H1 (cell line): Measurements from ENCODE around the gene WDR75. TPM values are rescaled to one million over a fixed set of nuclear protein-coding genes. Genes with fewer than 3 reads are reported as not detected.

Experiments
- CTCF ChIA-PET: fragments of 300-600 bp; sonication (Branson Sonifier 250); formaldehyde crosslinking; loops from one replicate; lab custom pipeline; 2021; ENCODE audit not compliant: partially characterized antibody; lab: Charles Lee
- POLR2A ChIA-PET: fragments of 300-600 bp; sonication (Branson Sonifier 250); formaldehyde crosslinking; loops from one replicate; lab custom pipeline; 2021; ENCODE audit warnings: inconsistent platforms; ENCODE audit not compliant: partially characterized antibody; lab: Charles Lee
- DNase-seq, 2 experiments: peaks; one replicate each; pipeline versions ENCODE4 v3.0.0 to v3.0.0-alpha.2; 2010 to 2022; ENCODE audit warnings: low spot score in 2 of 2, low read depth in 1 of 2, mixed read lengths in 1 of 2
- FAIRE-seq: peaks from 2 replicates; lab custom pipeline; 2011; peaks lifted over from hg19 to GRCh38; lab: Jason Lieb, UNC
- H2AFZ ChIP-seq: 2 replicates; pipeline ENCODE4 v1.8.1; 2012; ENCODE audit warnings: low read length, inconsistent platforms
- H2AK5ac ChIP-seq: 2 replicates; pipeline ENCODE4 v1.6.1; 2013; ENCODE audit warnings: low read depth, low read length
- H2BK120ac ChIP-seq: replicated peaks from 2 replicates; pipeline ENCODE3; 2013; ENCODE audit warnings: low read depth, low read length, inconsistent platforms
- H2BK12ac ChIP-seq: 2 replicates; pipeline ENCODE4 v1.6.1; 2013; ENCODE audit warnings: low read depth, low read length
- H2BK15ac ChIP-seq: 2 replicates; pipeline ENCODE4 v1.6.1; 2013; ENCODE audit warnings: low read length
- H2BK20ac ChIP-seq: 2 replicates; pipeline ENCODE4 v1.6.1; 2013; ENCODE audit warnings: low read length
- H2BK5ac ChIP-seq: 2 replicates; pipeline ENCODE4 v1.6.1; 2013; ENCODE audit warnings: low read depth, low read length
- H3K14ac ChIP-seq: 2 replicates; pipeline ENCODE4 v1.6.1; 2013; ENCODE audit warnings: inconsistent platforms; ENCODE audit not compliant: insufficient read length
- H3K18ac ChIP-seq: 2 replicates; pipeline ENCODE4 v1.6.1; 2013; ENCODE audit warnings: low read length; ENCODE audit errors: extremely low read depth
- H3K23ac ChIP-seq: 2 replicates; pipeline ENCODE4 v1.6.1; 2013; ENCODE audit warnings: inconsistent platforms; ENCODE audit not compliant: insufficient read length
- H3K23me2 ChIP-seq: 2 replicates; pipeline ENCODE4 v1.6.1; 2013; ENCODE audit warnings: low read depth, low read length
- H3K27ac ChIP-seq: 2 replicates; pipeline ENCODE4 v1.6.1; 2011; ENCODE audit warnings: low read depth, low read length, inconsistent platforms
- H3K27me3 ChIP-seq, 4 experiments: replicated peaks in 1 of 4; 1 replicate in 1 of 4; 2 replicates in 3 of 4; pipeline versions ENCODE4 v1.6.1 to v1.8.1; 2011 to 2013; ENCODE audit warnings: low read length in 3 of 4, mild to moderate bottlenecking in 3 of 4, inconsistent platforms in 2 of 4, mixed read lengths in 2 of 4, moderate library complexity in 1 of 4; ENCODE audit not compliant: control insufficient read depth in 3 of 4, insufficient read depth in 3 of 4; ENCODE audit errors: extremely low read depth in 1 of 4
- H3K36me3 ChIP-seq, 4 experiments: 2 replicates each; pipeline versions ENCODE4 v1.6.1 to v1.8.1; 2011 to 2013; ENCODE audit warnings: mild to moderate bottlenecking in 4 of 4, low read length in 3 of 4, moderate library complexity in 2 of 4, control low read depth in 1 of 4, inconsistent platforms in 1 of 4; ENCODE audit not compliant: insufficient read depth in 4 of 4, control insufficient read depth in 2 of 4
- H3K4ac ChIP-seq: replicated peaks from 2 replicates; pipeline ENCODE3; 2013; ENCODE audit warnings: low read length, low read depth, mixed read lengths, inconsistent platforms; ENCODE audit not compliant: insufficient read length
- H3K4me1 ChIP-seq, 4 experiments: replicated peaks in 1 of 4; 1 replicate in 1 of 4; 2 replicates in 3 of 4; pipeline versions ENCODE4 v1.6.1 to v1.8.1; 2011 to 2013; ENCODE audit warnings: low read length in 3 of 4, inconsistent platforms in 2 of 4, mixed read lengths in 1 of 4; ENCODE audit not compliant: insufficient read depth in 4 of 4, control insufficient read depth in 3 of 4
- H3K4me2 ChIP-seq, 2 experiments: 2 replicates each; pipeline versions ENCODE4 v1.6.1 to v1.8.1; 2011 to 2013; ENCODE audit warnings: low read depth in 2 of 2, low read length in 2 of 2, control low read depth in 1 of 2, inconsistent platforms in 1 of 2, mild to moderate bottlenecking in 1 of 2; ENCODE audit not compliant: insufficient read depth in 1 of 2
- H3K4me3 ChIP-seq, 4 experiments: fragments of 200-600, 300-600 bp in 1 of 4; sonication (generic), shearing (Covaris generic), sonication (Bioruptor Twin) in 1 of 4; 2 replicates each; pipeline versions ENCODE4 v1.5.1 to v1.8.1; 2011 to 2016; ENCODE audit warnings: low read length in 4 of 4, low read depth in 3 of 4, control low read depth in 2 of 4, inconsistent platforms in 2 of 4, mild to moderate bottlenecking in 2 of 4, mixed read lengths in 1 of 4, moderate library complexity in 1 of 4; ENCODE audit not compliant: insufficient read depth in 2 of 4; ENCODE audit errors: extremely low read depth in 1 of 4
- H3K56ac ChIP-seq: replicated peaks from 2 replicates; pipeline ENCODE3; 2013; ENCODE audit warnings: low read depth, mild to moderate bottlenecking, mixed read lengths, low read length, inconsistent platforms; ENCODE audit not compliant: insufficient read length
- H3K79me1 ChIP-seq: 2 replicates; pipeline ENCODE4 v1.6.1; 2013; ENCODE audit warnings: low read depth, low read length, control low read depth
- H3K79me2 ChIP-seq, 2 experiments: 2 replicates each; pipeline versions ENCODE4 v1.6.1 to v1.8.1; 2012 to 2013; ENCODE audit warnings: low read length in 2 of 2, mild to moderate bottlenecking in 2 of 2, inconsistent platforms in 1 of 2; ENCODE audit not compliant: insufficient read depth in 2 of 2, control insufficient read depth in 1 of 2
- H3K9ac ChIP-seq, 4 experiments: replicated peaks in 1 of 4; 1 replicate in 1 of 4; 2 replicates in 3 of 4; pipeline versions ENCODE4 v1.6.1 to v1.8.1; 2011 to 2013; ENCODE audit warnings: low read depth in 3 of 4, low read length in 3 of 4, control low read depth in 2 of 4, mild to moderate bottlenecking in 2 of 4, moderate library complexity in 2 of 4, inconsistent platforms in 1 of 4; ENCODE audit errors: extremely low read depth in 1 of 4
- H3K9me3 ChIP-seq, 2 experiments: 2 replicates each; pipeline versions ENCODE4 v1.6.1 to v1.8.1; 2012 to 2013; ENCODE audit warnings: mild to moderate bottlenecking in 2 of 2, moderate library complexity in 2 of 2, control low read depth in 1 of 2, inconsistent platforms in 1 of 2, low read depth in 1 of 2, low read length in 1 of 2, mixed read lengths in 1 of 2; ENCODE audit not compliant: insufficient read depth in 2 of 2
- H4K20me1 ChIP-seq, 2 experiments: replicated peaks in 1 of 2; 2 replicates each; pipeline versions ENCODE3 to v1.8.1; 2011 to 2013; ENCODE audit warnings: inconsistent platforms in 2 of 2, low read length in 2 of 2, mild to moderate bottlenecking in 1 of 2; ENCODE audit not compliant: insufficient read depth in 2 of 2, control insufficient read depth in 1 of 2
- H4K5ac ChIP-seq: 2 replicates; pipeline ENCODE4 v1.6.1; 2013; ENCODE audit warnings: low read length, low read depth, mixed read lengths, inconsistent platforms; ENCODE audit not compliant: insufficient read length
- H4K8ac ChIP-seq: 2 replicates; pipeline ENCODE4 v1.8.0; 2013; ENCODE audit warnings: mild to moderate bottlenecking, moderate library complexity, low read length, inconsistent platforms; ENCODE audit not compliant: insufficient read depth; ENCODE audit errors: extremely low read depth
- H4K91ac ChIP-seq: replicated peaks from 2 replicates; pipeline ENCODE3; 2013; ENCODE audit warnings: low read length, mixed read lengths, inconsistent platforms; ENCODE audit not compliant: insufficient read length
- CBX8 ChIP-seq: fragments of 300-800, 300-1000 bp; sonication (generic); IDR thresholded peaks from 2 replicates; pipeline ENCODE4 v1.7.1; 2016; ENCODE audit warnings: low read depth, low read length, borderline replicate concordance
- FOSL1 ChIP-seq: IDR thresholded peaks from 2 replicates; pipeline ENCODE4 v1.6.1; 2011; ENCODE audit warnings: mild to moderate bottlenecking, low read depth, low read length, moderate library complexity; ENCODE audit not compliant: insufficient read depth
- HDAC6 ChIP-seq: IDR thresholded peaks from one replicate; pipeline ENCODE4 v1.7.1; 2012; ENCODE audit warnings: low read depth, mild to moderate bottlenecking, inconsistent platforms, low read length, moderate library complexity
- KDM4A ChIP-seq: IDR thresholded peaks from one replicate; pipeline ENCODE4 v1.7.1; 2012; ENCODE audit warnings: low read depth, mild to moderate bottlenecking, moderate library complexity, low read length, inconsistent platforms; ENCODE audit not compliant: severe bottlenecking
- RNF2 ChIP-seq: fragments of 200-900, 300-1000 bp; sonication (generic); IDR thresholded peaks from 2 replicates; pipeline ENCODE4 v1.7.1; 2016; ENCODE audit warnings: borderline replicate concordance, low read depth, mild to moderate bottlenecking, antibody characterized with exemption, low read length; ENCODE audit not compliant: poor library complexity, severe bottlenecking; ENCODE audit errors: missing control alignments
- YY1 ChIP-seq: IDR thresholded peaks from 2 replicates; pipeline ENCODE4 v1.6.1; 2011; ENCODE audit warnings: low read depth, mild to moderate bottlenecking, low read length
- WGBS, 2 experiments: shearing (Covaris generic) in 1 of 2; methylation state at CpG; one replicate each; pipeline versions ENCODE4 v1.1.6 to v1.1.7; 2013 to 2015; ENCODE audit warnings: low lambda C conversion rate in 2 of 2, mixed read lengths in 2 of 2, inconsistent platforms in 1 of 2, low coverage in 1 of 2, missing lambda C conversion rate in 1 of 2; ENCODE audit not compliant: insufficient replicate concordance in 2 of 2, insufficient coverage in 1 of 2, insufficient read length in 1 of 2; ENCODE audit errors: extremely low coverage in 1 of 2, missing lambda C conversion rate in 1 of 2; 5-methylcytosine and 5-hydroxymethylcytosine counted together
- polyA plus RNA-seq, 7 experiments: library from polyadenylated mRNA; depleted of rRNA in 3 of 7; stranded (reverse) in 5 of 7; unstranded in 2 of 7; fragments of >200 nt in 5 of 7; fragments of 200-250 nt in 2 of 7; gene quantifications; 1 replicate in 5 of 7; 2 replicates in 1 of 7; 4 replicates in 1 of 7; pipeline versions ENCODE4 v1.2.1 to v1.2.3, GENCODE V29; 2011 to 2013; ENCODE audit warnings: missing spikeins in 2 of 7, mixed read lengths in 2 of 7
- total RNA-seq: library from RNA; stranded (reverse); fragmentation: NEBNext Ultra II Directional; extraction: Animal tissue kit (Norgen Biotek cat#: 25700); gene quantifications from 2 replicates; pipeline ENCODE4 v1.2.1, GENCODE V29; 2021
- TF ChIP-seq, protein P1 (sequence below): IDR thresholded peaks from 2 replicates; pipeline ENCODE4 v1.6.1; 2012; ENCODE audit warnings: low read length, inconsistent platforms
- TF ChIP-seq, protein P2 (sequence below), 3 experiments: IDR thresholded peaks; 1 replicate in 2 of 3; 2 replicates in 1 of 3; pipeline versions ENCODE4 v1.5.1 to v1.6.1; 2011; ENCODE audit warnings: low read length in 3 of 3, mild to moderate bottlenecking in 3 of 3, inconsistent platforms in 2 of 3, low read depth in 1 of 3, moderate library complexity in 1 of 3; ENCODE audit not compliant: insufficient read depth in 1 of 3; ENCODE audit errors: control extremely low read depth in 1 of 3

Gene WDR75
- total and polyA plus RNA-seq, 2 of the 8 experiments (the other 6 are each of a cell fraction or from before 2014, with no cell fraction given), result 26.9 to 77.1 TPM

DNA sequence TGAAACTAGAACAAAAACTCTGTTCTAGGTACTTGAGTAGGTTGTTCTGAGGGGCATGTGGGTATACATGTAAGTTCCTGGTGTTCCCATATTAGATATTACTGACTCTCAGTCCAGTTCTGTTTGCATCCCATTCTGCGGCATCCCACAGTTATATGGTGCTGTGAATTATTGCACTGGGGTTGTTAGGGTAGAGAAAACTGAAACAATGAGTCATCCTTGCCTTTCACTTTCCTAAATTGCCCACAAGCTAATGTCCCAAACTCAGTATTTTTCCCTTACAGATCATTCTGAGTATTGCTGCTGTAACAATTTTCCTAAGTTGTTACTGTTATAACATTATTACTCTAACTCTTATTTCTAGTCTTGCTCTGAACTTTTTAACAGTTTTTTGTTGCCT lies 3.0 kb downstream of the WDR75 start:
- POLR2A ChIA-PET, result interaction anchor here (0.7 to 3.8 kb wide), 5 partner anchors 9 to 278 kb away, joined by 3 to 13 read pairs (median 9); no protein-coding TSS in a partner anchor
- peaks cover 7 to 14% of the 10 kb centered on the region in 2 experiments for H4K20me1 ChIP-seq
- no peak overlapping the region for H4K91ac ChIP-seq
- H2AK5ac ChIP-seq, result no peak overlapping the region
- CTCF ChIA-PET, result interaction anchor here (0.6 to 2.2 kb wide), 3 partner anchors 18 to 301 kb away, joined by 3 to 5 read pairs (median 4); no protein-coding TSS in a partner anchor
- H4K8ac ChIP-seq, result no peak overlapping the region
- FAIRE-seq, result no peak
- H3K27ac ChIP-seq, result no peak overlapping the region
- H3K23me2 ChIP-seq, result no peaks in the 10 kb centered on the region; the same call in 1 of the 2 replicates
- no peak overlapping the region for H4K5ac ChIP-seq
- no peak for DNase-seq
- no peak overlapping the region for H2BK120ac ChIP-seq
- H2BK12ac ChIP-seq, result no peak overlapping the region
- H2AFZ ChIP-seq, result no peak overlapping the region
- H3K9ac ChIP-seq, result no peak overlapping the region
- H3K4ac ChIP-seq, result no peak overlapping the region
- H3K4me3 ChIP-seq, result no peak overlapping the region
- no peaks in the 10 kb centered on the region for H3K27me3 ChIP-seq
- peaks cover 0 to 6% (median 1%) of the 10 kb centered on the region in 4 experiments; a peak in 2 of 7 replicates for H3K4me1 ChIP-seq
- H3K79me2 ChIP-seq, result peaks cover 24 to 69% of the 10 kb centered on the region in 2 experiments
- 90% methylated on average over 1 of the region's 1 CpG; no CpG with 5 or more reads in 1 of the 2 experiments for WGBS, 2 experiments
- H3K4me2 ChIP-seq, result no peak overlapping the region
- no peaks in the 10 kb centered on the region; the same call in 1 of the 2 replicates for H3K79me1 ChIP-seq
- H2BK20ac ChIP-seq, result no peak overlapping the region
- H3K14ac ChIP-seq, result no peak overlapping the region
- H2BK15ac ChIP-seq, result no peak overlapping the region
- no peaks in the 10 kb centered on the region for H3K9me3 ChIP-seq
- H3K36me3 ChIP-seq, result peaks cover 4 to 29% (median 15%) of the 10 kb centered on the region in 4 experiments
- no peak overlapping the region for H2BK5ac ChIP-seq
- H3K56ac ChIP-seq, result no peak overlapping the region
- no peak overlapping the region for H3K23ac ChIP-seq
- no peak overlapping the region for H3K18ac ChIP-seq
- TF ChIP-seq FOSL1, result no peak
- TF ChIP-seq, protein P1, sequence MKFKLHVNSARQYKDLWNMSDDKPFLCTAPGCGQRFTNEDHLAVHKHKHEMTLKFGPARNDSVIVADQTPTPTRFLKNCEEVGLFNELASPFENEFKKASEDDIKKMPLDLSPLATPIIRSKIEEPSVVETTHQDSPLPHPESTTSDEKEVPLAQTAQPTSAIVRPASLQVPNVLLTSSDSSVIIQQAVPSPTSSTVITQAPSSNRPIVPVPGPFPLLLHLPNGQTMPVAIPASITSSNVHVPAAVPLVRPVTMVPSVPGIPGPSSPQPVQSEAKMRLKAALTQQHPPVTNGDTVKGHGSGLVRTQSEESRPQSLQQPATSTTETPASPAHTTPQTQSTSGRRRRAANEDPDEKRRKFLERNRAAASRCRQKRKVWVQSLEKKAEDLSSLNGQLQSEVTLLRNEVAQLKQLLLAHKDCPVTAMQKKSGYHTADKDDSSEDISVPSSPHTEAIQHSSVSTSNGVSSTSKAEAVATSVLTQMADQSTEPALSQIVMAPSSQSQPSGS, result no peak
- TF ChIP-seq CBX8, result no peak
- no peak for TF ChIP-seq RNF2
- TF ChIP-seq, protein P2, sequence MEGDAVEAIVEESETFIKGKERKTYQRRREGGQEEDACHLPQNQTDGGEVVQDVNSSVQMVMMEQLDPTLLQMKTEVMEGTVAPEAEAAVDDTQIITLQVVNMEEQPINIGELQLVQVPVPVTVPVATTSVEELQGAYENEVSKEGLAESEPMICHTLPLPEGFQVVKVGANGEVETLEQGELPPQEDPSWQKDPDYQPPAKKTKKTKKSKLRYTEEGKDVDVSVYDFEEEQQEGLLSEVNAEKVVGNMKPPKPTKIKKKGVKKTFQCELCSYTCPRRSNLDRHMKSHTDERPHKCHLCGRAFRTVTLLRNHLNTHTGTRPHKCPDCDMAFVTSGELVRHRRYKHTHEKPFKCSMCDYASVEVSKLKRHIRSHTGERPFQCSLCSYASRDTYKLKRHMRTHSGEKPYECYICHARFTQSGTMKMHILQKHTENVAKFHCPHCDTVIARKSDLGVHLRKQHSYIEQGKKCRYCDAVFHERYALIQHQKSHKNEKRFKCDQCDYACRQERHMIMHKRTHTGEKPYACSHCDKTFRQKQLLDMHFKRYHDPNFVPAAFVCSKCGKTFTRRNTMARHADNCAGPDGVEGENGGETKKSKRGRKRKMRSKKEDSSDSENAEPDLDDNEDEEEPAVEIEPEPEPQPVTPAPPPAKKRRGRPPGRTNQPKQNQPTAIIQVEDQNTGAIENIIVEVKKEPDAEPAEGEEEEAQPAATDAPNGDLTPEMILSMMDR (IDR thresholded peaks at IDR 0.05; ENCODE audit: control extremely low read depth in 1 of 3, insufficient read depth in 1 of 3, low read depth in 1 of 3, low read length in 3 of 3), result no peak
- no peak for TF ChIP-seq KDM4A
- TF ChIP-seq HDAC6, result no peak
- no peak for TF ChIP-seq YY1
